Measurements from ENCODE around the gene NUP214.

Gene NUP214

DNA sequence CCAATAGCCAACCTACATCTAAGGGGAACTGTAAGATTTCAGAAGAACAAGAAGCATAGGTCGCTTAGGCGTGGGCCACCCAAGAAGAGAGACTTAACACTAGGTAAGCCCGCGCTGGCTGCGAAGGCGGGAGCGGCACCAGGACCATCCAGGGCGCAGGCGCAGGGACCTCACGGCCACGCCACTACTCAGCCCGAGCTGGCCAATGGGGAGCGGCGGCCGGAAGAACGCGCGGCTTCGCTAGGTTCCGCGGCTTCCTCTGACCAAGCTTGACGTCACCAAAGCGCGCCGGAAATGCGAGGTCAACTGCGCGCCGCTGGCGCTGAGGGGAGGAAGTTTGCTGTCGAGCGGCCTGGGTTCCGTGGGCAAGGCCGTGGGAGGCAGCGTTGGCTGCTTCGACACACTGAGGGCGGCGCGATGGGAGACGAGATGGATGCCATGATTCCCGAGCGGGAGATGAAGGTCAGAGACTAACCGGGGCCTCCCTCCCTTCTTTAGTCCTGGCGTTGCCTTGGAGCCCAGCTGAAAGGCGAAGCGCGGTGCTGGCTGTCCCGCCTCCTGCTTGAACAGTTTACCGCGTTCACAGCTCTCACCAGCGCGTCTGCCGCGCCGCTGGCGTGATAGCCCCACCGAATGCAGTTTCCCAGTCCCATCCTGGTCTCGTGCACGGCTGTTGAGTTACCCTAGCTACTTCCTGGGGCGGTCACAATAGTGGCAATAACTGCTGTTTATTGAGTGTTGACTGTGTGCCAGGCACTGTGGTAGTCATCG is at the start of gene NUP214:
TSS of gene NUP214 (plus strand) at position 299 of the 771 bp plus-strand sequence. CDS start at position 418, 119 bp downstream.
- DNase-seq (ENCODE audit: low read depth) = peak; percentile 92

DNA sequence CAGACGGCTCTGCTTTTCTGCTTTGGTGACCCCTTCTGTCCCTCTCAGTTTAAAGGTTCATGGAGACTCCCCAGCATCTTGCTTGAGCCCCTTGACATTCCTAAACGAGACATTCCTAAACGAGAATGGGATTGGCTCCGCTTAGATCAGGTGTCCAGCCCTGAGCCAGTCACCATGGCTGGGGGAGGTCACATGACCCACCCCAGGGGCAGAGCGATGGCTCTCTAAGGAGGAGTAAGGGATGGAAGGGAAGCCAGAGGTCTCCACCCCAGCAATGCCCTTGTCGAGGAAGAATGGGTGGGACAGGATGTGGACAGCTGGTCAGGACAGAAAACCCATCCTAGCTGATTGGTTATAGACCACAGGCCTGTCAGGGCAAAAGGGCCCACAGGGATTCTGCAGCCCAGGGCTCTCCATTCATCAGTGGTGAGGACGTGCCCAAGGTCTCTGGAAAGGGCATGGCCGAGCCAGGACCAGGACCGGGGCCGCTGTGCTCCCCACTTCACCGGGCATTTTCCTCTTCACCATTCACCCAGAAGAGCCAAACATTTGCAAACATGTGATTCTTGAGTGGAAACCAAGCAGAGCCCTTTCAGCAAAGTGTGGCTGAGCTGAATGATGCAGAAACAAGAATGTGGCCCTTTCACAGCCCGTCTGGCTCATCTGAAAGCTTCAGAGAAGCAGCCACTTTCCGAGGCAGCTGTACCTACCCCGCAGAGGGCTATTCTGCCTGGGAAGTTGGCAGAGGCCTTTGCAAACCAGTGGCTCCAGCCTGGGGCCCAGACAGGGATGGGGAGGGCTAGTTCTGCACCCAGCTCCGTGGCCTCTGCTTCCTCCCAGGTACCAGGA is 48.8 kb upstream of the NUP214 start:
- DNase-seq (ENCODE audit: low read depth) = no peak

- DNase-seq (ENCODE audit: low read depth) = no peak
These were observed 46.7 kb upstream of the NUP214 start for GRCh38 chr9:131078427-131079366.

GRCh38 chr9:131080589-131080988 is 44.8 kb upstream of the NUP214 start:
- DNase-seq (ENCODE audit: low read depth) = no peak

- no peak for DNase-seq (ENCODE audit: low read depth)
These were observed 43.5 kb upstream of the NUP214 start for GRCh38 chr9:131081868-131082267.

DNA sequence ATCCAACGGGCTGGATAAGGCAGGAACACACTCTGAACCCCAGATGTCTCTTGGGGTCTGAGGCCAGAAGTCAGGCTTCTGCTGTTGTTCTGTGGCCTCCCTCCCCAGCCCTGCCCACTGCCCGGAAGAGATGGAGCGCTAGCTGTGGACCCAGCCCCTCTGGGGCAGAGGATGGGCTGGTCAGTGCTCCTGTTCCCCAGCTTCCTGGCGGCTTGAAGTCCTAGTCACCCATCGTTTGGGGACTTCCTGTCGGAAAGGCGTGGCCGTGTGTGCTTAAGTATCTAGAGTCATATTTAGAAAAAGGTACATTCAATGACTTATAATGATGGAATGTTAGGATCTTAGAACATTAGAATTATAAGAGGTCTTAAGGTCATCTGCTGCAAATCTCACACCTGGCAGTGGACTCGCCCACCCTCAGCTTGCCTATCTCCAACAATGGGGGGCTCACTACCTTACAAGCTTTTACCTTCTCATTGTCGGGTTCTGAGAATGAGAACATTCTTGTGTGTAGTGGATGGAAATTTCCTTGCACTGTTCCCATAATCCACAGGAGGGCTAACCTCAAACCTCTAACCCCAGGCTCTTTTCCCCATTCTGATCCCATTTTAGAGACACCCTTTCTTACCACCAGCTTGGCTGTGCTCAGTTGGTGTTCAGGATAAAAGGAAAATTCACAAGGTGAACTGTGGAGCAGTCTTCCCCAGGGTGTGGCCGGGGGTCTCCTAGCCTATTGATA is 42.4 kb upstream of the NUP214 start:
- DNase-seq (ENCODE audit: low read depth) = no peak

DNA sequence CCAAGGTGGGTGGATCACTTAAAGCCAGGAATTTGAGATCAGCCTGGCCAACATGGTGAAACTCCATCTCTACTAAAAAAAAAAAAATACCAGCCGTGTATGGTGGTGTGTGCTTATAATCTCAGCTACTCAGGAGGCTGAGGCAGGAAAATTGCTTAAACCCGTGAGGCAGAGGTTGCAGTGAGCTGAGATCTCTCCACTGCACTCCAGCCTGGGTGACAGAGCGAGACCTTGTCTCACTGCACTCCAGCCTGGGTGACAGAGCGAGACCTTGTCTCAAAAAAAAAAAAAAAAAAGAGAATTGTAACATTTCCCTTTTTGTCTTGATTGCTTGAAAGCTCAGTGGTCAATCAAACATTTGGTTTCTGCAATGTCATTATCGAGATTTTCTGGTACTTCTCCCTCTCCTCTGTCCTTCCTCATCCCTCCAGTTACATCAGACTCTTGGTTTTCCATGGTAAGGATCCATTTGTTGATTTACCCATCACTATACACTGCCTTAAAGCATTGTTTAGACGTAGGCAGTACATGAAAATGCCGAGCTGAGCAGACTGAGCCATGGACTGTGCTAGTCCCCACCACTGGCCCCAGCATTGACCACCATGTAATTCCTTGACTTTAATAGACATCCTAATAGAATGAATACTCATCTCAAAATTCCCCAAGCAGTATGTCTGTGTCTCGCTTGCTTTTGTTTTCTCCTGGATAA is 40.6 kb upstream of the NUP214 start:
- DNase-seq (ENCODE audit: low read depth) = no peak

- no peak for DNase-seq (ENCODE audit: low read depth)
These were observed 39.8 kb upstream of the NUP214 start for GRCh38 chr9:131085370-131086122.

DNA sequence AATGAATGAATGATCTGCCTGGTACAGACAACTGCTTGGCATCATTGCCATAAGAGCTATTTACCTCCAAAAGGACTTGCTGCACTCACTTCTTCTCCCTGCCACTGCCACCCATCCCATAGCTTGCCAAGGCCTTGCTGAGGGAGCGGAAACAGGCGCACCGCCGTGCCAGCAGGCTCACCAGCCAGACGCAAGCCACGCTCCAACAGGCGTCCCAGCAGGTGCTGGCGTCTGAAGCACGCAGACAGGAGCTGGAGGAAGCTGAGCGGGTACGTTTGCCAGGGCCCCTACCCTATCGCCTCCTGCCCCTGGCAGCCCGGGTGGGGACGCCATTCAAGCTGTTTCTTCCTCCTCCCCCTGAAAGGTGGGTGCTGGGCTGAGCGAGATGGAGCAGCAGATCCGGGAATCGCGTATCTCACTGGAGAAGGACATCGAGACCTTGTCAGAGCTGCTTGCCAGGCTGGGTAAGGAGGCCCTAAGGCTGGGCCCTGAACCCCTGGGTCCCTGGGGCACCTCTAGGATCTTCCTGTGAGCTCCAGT is 38.0 kb upstream of the NUP214 start:
- no peak for DNase-seq (ENCODE audit: low read depth)

DNA sequence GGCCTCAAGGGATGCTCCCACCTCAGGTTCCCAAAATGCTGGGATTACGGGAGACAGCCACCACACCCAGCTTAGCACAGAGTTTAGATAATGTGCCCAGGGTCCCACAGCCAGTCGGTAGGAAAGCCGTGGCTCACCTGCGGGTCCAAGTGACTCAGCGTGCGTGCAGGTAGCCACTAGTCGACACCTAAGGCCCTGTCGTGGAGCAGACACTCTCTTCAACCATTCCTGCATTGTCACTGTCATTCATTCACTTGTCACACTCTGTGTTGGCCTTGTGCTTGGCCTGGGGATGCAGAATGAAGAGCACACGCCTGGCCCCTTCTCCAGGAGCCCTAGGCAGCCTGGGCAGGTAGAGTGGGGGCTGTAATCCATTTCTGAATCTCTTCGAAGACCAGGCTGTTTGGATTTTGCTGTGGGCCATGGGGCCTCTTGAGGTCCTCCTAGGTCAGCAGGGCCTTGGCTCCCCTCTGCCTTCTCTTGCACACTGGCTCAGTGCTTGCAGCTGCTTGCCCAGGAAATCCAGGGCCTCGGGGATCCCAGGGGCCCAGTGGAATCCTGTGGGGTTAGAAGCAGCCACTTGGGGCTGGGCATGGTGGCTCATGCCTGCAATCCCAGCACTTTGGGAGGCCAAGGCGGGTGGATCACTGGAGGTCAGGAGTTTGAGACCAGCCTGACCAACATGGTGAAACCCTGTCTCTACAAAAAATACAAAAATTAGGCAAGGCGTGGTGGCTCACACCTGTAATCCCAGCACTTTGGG is 35.2 kb upstream of the NUP214 start:
- DNase-seq (ENCODE audit: low read depth) = no peak

DNA sequence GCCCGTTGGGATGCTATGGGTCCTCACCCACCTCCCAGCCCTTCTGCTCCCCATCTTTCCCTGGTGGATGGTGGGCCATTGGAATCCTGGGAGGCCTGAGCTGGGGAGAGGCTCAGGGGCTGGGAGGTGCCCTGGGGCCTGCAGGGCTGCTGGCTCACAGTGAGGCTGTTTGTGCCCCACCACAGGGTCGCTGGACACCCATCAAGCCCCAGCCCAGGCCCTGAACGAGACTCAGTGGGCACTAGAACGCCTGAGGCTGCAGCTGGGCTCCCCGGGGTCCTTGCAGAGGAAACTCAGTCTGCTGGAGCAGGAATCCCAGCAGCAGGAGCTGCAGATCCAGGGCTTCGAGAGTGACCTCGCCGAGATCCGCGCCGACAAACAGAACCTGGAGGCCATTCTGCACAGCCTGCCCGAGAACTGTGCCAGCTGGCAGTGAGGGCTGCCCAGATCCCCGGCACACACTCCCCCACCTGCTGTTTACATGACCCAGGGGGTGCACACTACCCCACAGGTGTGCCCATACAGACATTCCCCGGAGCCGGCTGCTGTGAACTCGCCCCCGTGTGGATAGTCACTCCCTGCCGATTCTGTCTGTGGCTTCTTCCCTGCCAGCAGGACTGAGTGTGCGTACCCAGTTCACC is 33.9 kb upstream of the NUP214 start:
- DNase-seq (ENCODE audit: low read depth) = no peak

DNA sequence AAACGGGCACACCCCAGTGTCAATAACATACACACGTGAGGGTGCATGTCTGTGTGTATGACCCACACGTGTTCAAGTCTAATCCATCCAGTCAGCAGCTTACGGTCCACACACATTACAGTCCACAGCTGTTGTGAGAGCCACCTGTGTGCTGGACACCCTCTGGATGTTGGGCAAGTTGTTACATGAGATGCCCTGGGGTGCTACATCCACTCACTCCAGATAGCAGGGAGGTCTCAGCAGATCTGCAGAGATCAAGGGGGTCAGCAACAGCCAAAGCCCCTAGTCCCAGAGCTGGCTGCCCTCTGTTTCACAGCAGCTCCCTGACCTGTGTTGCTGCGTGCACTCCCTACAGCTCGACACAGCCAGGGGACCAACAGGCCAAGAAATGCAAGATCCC is 33.4 kb upstream of the NUP214 start:
- no peak for DNase-seq (ENCODE audit: low read depth)

DNA sequence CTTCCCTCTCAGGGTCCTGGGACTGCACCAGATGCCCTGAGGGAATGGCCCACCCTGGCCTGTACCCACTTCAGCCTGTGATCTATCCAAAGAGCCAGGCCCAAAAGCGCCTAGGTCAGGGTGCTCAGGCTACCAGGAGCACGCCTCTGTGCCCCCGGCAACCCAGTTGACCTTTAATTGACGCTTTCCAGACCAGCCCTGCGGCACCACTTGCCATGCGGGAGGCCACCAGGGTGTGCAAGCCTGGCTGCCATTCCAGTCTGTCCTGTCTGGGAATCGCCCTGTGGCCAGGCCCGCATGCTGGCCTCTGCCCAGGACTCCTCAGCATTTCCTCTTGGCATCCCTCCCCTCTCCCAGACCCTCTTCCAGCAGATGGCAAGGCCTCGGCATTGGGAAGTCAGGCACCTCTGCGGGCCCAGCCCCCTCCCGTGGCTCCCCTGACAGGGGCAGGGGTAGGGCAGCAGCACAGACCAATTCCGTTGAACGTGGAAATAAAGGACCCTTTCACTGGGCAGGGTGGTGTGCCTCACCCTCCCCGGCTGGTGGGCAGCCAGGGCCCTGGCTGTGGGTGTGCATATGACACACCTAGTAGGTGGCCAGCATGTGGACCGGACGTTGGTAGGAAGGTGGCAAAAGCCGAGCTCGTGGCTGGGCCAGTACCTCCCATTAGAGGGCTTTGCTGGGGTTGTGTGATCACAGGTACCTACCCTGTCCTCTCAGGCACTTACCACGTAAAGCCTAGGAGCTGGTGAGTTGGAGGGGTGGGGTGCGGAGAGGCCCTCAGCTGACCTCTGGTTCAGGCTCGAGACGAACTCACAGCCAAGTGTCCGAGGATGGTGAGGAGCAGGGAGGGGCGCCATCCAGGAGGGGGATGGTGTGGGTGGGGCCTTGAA is 32.6 kb upstream of the NUP214 start:
- DNase-seq (ENCODE audit: low read depth) = no peak

DNA sequence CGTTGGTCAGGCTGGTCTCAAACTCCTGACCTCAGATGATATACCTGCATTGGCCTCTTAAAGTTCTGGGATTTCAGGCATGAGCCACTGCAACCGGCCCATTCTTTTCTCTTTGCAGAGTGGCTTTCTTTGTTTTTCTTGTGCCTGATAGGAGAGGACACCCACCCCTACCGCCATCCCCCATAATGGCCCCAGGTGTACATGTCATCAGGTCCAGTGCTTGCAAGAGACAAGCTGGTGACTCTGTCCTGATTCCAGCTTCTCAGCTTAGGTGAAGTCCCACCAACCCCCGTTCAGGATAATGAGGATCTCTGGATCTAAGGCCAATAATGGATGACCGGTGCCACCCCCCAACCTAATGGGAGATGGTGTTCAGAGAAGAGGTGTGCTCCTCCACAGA is 31.4 kb upstream of the NUP214 start:
- no peak for DNase-seq (ENCODE audit: low read depth)

GRCh38 chr9:131094622-131095021 is 30.8 kb upstream of the NUP214 start:
- peak; percentile 55 for DNase-seq (ENCODE audit: low read depth)

DNA sequence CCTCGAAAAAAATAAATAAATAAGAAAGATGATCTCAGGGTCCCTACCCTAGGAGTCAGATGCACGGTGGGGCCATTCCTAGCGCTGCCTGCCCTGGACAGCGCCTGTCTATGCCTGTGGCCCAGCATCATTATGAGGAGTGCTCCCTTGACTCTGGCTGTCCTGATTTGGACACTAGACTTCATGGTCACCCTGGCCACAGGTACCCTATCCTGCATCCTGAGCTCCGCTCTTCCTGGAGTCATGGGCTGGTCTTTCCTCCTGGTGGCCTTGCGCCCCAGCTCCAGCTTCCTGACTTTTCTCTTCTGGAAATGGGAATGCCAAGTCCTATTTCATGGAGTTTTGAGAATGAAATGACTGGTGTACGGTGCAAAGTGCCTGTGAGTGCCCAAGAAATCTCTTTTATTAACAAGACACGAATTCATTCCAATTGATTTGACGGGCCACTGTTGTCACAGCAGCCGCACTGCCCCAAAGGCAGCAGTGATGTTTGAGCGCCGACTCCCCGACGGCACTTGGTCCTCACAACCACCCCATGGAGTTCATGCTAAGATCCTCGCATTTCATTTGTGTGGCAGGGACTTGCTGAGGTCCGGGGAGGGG is 29.6 kb upstream of the NUP214 start:
- DNase-seq (ENCODE audit: low read depth) = no peak

Data from fibroblast of the conjunctiva (primary cell).